ENCODE data around the gene WAC. TPM values are rescaled to one million over a fixed set of nuclear protein-coding genes. Genes with fewer than 3 reads are reported as not detected.
A peak's percentile ranks its signal among the peaks of the same experiment; 100 is the strongest.

WAC gene
- total and polyA plus RNA-seq, 9 of the 15 experiments (the other 6 are each of a cell fraction or from before 2014, with no cell fraction given) = 24.8 to 123 (median 78.2) TPM

- TF ChIP-seq, protein P1, sequence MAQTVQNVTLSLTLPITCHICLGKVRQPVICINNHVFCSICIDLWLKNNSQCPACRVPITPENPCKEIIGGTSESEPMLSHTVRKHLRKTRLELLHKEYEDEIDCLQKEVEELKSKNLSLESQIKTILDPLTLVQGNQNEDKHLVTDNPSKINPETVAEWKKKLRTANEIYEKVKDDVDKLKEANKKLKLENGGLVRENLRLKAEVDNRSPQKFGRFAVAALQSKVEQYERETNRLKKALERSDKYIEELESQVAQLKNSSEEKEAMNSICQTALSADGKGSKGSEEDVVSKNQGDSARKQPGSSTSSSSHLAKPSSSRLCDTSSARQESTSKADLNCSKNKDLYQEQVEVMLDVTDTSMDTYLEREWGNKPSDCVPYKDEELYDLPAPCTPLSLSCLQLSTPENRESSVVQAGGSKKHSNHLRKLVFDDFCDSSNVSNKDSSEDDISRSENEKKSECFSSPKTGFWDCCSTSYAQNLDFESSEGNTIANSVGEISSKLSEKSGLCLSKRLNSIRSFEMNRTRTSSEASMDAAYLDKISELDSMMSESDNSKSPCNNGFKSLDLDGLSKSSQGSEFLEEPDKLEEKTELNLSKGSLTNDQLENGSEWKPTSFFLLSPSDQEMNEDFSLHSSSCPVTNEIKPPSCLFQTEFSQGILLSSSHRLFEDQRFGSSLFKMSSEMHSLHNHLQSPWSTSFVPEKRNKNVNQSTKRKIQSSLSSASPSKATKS (CRISPR knock-in tag; IDR thresholded peaks at IDR 0.05) = no peak
- TF ChIP-seq, protein P2, sequence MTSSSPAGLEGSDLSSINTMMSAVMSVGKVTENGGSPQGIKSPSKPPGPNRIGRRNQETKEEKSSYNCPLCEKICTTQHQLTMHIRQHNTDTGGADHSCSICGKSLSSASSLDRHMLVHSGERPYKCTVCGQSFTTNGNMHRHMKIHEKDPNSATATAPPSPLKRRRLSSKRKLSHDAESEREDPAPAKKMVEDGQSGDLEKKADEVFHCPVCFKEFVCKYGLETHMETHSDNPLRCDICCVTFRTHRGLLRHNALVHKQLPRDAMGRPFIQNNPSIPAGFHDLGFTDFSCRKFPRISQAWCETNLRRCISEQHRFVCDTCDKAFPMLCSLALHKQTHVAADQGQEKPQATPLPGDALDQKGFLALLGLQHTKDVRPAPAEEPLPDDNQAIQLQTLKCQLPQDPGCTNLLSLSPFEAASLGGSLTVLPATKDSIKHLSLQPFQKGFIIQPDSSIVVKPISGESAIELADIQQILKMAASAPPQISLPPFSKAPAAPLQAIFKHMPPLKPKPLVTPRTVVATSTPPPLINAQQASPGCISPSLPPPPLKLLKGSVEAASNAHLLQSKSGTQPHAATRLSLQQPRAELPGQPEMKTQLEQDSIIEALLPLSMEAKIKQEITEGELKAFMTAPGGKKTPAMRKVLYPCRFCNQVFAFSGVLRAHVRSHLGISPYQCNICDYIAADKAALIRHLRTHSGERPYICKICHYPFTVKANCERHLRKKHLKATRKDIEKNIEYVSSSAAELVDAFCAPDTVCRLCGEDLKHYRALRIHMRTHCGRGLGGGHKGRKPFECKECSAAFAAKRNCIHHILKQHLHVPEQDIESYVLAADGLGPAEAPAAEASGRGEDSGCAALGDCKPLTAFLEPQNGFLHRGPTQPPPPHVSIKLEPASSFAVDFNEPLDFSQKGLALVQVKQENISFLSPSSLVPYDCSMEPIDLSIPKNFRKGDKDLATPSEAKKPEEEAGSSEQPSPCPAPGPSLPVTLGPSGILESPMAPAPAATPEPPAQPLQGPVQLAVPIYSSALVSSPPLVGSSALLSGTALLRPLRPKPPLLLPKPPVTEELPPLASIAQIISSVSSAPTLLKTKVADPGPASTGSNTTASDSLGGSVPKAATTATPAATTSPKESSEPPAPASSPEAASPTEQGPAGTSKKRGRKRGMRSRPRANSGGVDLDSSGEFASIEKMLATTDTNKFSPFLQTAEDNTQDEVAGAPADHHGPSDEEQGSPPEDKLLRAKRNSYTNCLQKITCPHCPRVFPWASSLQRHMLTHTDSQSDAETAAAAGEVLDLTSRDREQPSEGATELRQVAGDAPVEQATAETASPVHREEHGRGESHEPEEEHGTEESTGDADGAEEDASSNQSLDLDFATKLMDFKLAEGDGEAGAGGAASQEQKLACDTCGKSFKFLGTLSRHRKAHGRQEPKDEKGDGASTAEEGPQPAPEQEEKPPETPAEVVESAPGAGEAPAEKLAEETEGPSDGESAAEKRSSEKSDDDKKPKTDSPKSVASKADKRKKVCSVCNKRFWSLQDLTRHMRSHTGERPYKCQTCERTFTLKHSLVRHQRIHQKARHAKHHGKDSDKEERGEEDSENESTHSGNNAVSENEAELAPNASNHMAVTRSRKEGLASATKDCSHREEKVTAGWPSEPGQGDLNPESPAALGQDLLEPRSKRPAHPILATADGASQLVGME (CRISPR knock-in tag; IDR thresholded peaks at IDR 0.05) = no peak
- 0 out of 2 replicates have a peak, but pooled peaks have one; percentile 42 for TF ChIP-seq JUND (IDR thresholded peaks at IDR 0.05; ENCODE audit: borderline replicate concordance, low read depth, low read length)
- TF ChIP-seq JUND (tag; IDR thresholded peaks at IDR 0.05; ENCODE audit: borderline replicate concordance, low read depth, low read length) = no peak
- TF ChIP-seq CREM (IDR thresholded peaks at IDR 0.05; ENCODE audit: low read depth) = 0 out of 2 replicates have a peak, but pooled peaks have one; percentile 11
These were observed 130.9 kb downstream of the WAC start (continued) for GRCh38 chr10:28663576-28664368.

Measured in K562 (cell line).